Effector memory CD8-positive, alpha-beta T cell (primary cell): ENCODE data around the gene CPED1.
"Not testable (repeated sequence)": the region's sequence is repeated elsewhere in the genome, so short reads cannot be mapped to it uniquely, and the experiment has no call there.

Source experiments
- ATAC-seq: fragments of 150-1000 bp; cut with Tn5 transposase; replicated peaks from 2 replicates; pipeline ENCODE4 v1.10.0; 2021; ENCODE audit warnings: mild to moderate bottlenecking, moderate library complexity
- DNase-seq, 3 experiments: peaks; one replicate each; pipeline ENCODE4 v3.0.0; 2021
- H3K27ac Mint-ChIP-seq, 2 donors: one replicate each; pipeline ENCODE4 v1.8.0; 2022; ENCODE audit warnings: mild to moderate bottlenecking in 2 of 2, mixed read lengths in 2 of 2, moderate library complexity in 2 of 2
- H3K27me3 Mint-ChIP-seq, 2 donors: one replicate each; pipeline ENCODE4 v1.8.0; 2022; ENCODE audit warnings: mixed read lengths in 2 of 2
- H3K36me3 Mint-ChIP-seq: one replicate; pipeline ENCODE4 v1.8.0; 2022; ENCODE audit warnings: mild to moderate bottlenecking, moderate library complexity, mixed read lengths; ENCODE audit not compliant: insufficient read depth
- H3K4me1 Mint-ChIP-seq, 2 donors: one replicate each; pipeline ENCODE4 v1.8.0; 2022; ENCODE audit warnings: low read depth in 2 of 2, mixed read lengths in 2 of 2
- H3K4me3 Mint-ChIP-seq, 2 donors: one replicate each; pipeline ENCODE4 v1.8.0; 2022; ENCODE audit warnings: mild to moderate bottlenecking in 2 of 2, mixed read lengths in 2 of 2, moderate library complexity in 2 of 2
- H3K9me3 Mint-ChIP-seq, 2 donors: one replicate each; pipeline ENCODE4 v1.8.0; 2022; ENCODE audit warnings: mixed read lengths in 2 of 2

The CPED1 gene

DNA sequence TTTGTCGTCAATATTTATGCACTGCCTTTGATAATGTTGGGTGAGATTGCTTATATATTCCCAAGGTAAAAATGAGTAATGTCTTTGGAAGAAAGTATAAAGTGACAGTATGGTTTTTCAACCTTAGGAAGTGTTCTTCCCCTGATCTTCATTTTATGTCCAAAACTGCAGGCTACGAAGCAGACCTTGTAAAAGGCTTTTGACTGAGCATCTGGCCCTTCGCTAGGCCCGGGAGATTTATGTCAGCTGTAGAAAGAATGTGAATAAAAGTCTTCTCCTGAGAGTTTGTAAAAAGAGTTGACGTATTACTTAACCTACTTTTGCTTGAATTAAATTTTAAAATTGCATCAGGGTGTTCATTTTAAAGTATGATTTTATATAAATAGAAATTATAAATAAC lies 116.8 kb downstream of the CPED1 start:
- Mint-ChIP-seq H3K36me3 (no peaks in the 10 kb centered on the region), H3K27me3 (peaks cover 27 to 39% of the 10 kb centered on the region in 2 donors), H3K9me3 (no peaks in the 10 kb centered on the region), H3K4me3 (no peak overlapping the region), H3K4me1 (no peaks in the 10 kb centered on the region), H3K27ac (no peak overlapping the region)
- DNase-seq (no peak), ATAC-seq (no peak)

DNA sequence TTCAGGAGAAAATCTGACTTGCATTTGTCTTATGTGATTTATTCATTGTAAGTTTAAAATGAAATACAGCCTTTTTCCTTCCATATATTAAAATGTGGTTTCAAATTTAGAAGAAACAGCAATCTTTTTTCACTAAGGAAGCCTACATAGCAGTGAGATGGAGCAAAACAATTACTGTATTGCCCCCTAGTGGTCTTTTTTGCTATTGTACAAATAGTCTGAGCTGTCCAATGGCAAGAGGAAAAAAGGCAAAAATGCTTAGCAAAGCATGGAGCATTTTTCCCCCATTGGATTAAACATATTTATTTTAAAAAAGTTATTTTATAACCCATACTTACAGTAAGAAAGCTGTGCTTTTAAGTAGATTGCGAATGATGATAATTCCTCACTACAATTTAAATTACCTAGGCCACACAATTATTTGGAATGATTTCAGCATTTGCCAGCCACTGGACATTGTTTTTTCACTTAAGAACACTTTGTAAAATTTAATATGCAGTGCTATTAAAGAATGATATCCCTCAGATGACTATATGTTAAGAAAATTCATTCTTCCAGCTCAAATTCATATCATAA lies 119.5 kb downstream of the CPED1 start:
- ATAC-seq (peak; percentile 83), DNase-seq (peak in 1 of 3 experiments; percentile 3)
- no peaks in the 10 kb centered on the region for H3K4me1 Mint-ChIP-seq
- H3K27me3 Mint-ChIP-seq, result peaks cover 17 to 21% of the 10 kb centered on the region in 2 donors
- no peaks in the 10 kb centered on the region for H3K9me3 Mint-ChIP-seq
- H3K36me3 Mint-ChIP-seq, result no peaks in the 10 kb centered on the region
- H3K27ac Mint-ChIP-seq, result no peak overlapping the region
- no peak overlapping the region for H3K4me3 Mint-ChIP-seq

DNA sequence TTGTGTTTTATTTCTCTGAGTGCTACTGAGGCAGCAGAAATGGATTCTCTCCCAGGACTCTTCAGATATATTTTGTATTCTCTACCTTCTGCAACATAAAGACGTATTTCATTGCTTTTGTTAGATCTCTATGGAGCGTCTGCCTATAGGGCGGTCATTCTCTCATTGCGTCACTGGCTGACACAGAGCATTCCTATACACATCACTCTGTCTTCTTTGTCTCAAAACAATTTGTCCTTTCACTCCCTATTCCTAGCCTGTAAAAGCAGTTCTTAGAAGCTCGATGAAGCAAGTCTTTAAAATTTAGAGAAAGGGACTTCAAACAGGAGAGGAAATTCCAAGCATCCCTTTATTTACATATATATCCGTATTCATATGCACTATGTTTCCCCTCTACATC lies 120.6 kb downstream of the CPED1 start:
- ATAC-seq (no peak), DNase-seq (no peak)
- Mint-ChIP-seq H3K4me3 (no peak overlapping the region), H3K27ac (no peak overlapping the region), H3K4me1 (no peaks in the 10 kb centered on the region), H3K9me3 (no peaks in the 10 kb centered on the region), H3K36me3 (no peaks in the 10 kb centered on the region), H3K27me3 (peaks cover 8 to 13% of the 10 kb centered on the region in 2 donors)

DNA sequence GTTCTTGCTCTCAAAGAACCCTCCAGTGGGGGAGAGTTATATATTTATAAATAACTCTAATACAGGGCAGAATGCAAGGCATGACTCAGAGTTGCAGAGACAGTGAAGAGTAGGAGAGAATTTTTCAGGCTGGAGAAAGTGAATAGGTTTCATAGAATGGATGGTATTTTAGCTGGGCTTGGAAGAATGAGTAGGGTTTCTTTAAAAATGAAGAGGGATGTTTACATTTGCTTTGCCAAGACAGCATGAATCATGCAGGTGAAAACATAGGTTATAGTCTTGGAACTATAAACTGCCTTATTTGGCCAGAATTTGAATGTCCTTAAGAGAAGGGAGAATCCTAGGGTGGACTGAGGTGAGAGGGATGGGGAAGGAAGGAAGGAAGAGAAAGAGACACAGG lies 124.8 kb downstream of the CPED1 start:
- DNase-seq (no peak), ATAC-seq (no peak)
- Mint-ChIP-seq H3K36me3 (no peaks in the 10 kb centered on the region), H3K27me3 (peaks cover 8 to 13% of the 10 kb centered on the region in 2 donors), H3K27ac (no peak overlapping the region), H3K4me1 (no peaks in the 10 kb centered on the region), H3K9me3 (no peaks in the 10 kb centered on the region), H3K4me3 (no peak overlapping the region)

DNA sequence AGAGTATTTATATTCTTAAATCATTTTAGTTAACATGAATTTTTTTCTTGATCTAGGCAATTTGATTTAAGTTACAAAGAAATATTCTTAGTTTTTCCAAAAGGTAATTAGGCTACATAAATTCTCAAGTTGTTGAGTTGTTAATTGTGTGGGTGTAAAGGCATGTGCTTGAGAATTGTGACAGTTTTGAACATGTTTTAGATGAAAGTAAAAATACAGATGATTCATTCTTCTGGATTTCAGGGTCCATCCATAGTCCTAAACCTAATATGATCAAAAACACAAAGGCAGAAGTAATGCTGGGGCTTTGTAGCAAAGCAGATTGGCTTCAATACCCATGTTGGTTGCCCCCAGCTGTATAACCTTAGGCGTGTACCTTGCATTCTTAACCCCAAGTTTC lies 127.9 kb downstream of the CPED1 start:
- Mint-ChIP-seq H3K9me3 (no peaks in the 10 kb centered on the region), H3K4me3 (no peak overlapping the region), H3K27ac (no peak overlapping the region), H3K27me3 (peaks cover 5 to 8% of the 10 kb centered on the region in 2 donors), H3K36me3 (no peaks in the 10 kb centered on the region), H3K4me1 (no peaks in the 10 kb centered on the region)
- ATAC-seq (no peak), DNase-seq (no peak)

DNA sequence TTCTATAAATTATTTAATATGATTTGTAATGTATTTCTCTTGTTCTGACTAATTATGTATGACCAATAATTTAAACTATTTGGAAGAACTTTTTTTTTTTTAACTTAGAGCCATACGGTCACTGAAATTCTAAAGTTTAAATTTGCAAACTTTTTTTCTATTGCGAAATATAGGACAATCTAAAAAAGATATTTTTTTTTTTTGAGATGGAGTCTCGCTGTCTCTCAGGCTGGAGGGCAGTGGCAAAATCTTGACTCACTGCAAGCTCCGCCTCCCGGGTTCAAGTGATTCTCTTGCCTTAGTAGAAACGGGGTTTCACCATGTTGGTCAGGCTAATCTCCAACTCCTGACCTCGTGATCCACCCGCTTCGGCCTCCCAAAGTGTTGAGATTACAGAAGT lies 130.5 kb downstream of the CPED1 start:
- ATAC-seq, result no peak
- H3K4me3 Mint-ChIP-seq, result no peak overlapping the region
- H3K9me3 Mint-ChIP-seq, result no peaks in the 10 kb centered on the region
- DNase-seq, result no peak
- no peaks in the 10 kb centered on the region for H3K4me1 Mint-ChIP-seq
- no peak overlapping the region for H3K27ac Mint-ChIP-seq
- H3K36me3 Mint-ChIP-seq, result no peaks in the 10 kb centered on the region
- H3K27me3 Mint-ChIP-seq, result peaks cover 5 to 8% of the 10 kb centered on the region in 2 donors

DNA sequence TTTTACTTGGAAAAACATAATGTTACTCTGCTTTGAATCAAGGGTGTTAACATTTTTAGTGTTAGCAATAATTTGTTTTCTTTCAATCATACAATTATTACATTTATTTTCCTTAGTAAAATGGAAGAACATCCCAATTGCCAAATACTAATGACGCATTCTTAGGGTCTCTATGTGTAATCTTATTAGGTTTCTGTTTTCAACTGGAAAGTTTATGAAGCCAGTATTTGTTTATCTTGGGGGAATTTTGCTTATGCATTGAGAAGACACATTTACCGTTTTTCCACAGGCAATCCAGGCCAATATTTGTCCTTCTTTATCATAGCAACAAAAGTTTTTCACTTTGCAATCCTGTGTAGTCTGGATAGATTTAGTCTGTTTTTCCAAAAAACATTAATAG lies 134.5 kb downstream of the CPED1 start:
- H3K27ac Mint-ChIP-seq, result no peak overlapping the region

DNA sequence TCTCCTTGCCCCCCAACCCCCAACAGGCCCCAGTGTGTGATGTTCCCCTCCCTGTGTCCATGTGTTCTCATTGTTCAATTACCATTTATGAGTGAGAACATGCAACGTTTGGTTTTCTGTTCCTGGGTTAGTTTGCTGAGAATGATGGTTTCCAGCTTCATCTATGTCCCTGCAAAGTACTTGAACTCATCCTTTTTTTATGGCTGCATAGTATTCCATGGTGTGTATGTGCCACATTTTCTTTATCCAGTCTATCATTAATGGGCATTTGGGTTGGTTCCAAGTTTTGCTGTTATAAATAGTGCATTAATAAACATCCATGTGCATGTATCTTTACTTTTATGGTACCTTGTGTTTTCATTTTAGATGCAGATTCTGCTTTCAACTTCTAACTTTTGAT lies 136.9 kb downstream of the CPED1 start:
- not testable (repeated sequence) for H3K4me3 Mint-ChIP-seq, H3K4me1 Mint-ChIP-seq, H3K27ac Mint-ChIP-seq, DNase-seq, H3K36me3 Mint-ChIP-seq, H3K9me3 Mint-ChIP-seq, H3K27me3 Mint-ChIP-seq, ATAC-seq

More for the DNA sequence above, 134.5 kb downstream of the CPED1 start:
- Mint-ChIP-seq H3K9me3 (no peaks in the 10 kb centered on the region), H3K4me1 (no peaks in the 10 kb centered on the region), H3K4me3 (no peak overlapping the region), H3K27me3 (peaks cover 0 to 6% of the 10 kb centered on the region in 2 donors), H3K36me3 (no peaks in the 10 kb centered on the region)
- no peak for ATAC-seq
- no peak for DNase-seq

DNA sequence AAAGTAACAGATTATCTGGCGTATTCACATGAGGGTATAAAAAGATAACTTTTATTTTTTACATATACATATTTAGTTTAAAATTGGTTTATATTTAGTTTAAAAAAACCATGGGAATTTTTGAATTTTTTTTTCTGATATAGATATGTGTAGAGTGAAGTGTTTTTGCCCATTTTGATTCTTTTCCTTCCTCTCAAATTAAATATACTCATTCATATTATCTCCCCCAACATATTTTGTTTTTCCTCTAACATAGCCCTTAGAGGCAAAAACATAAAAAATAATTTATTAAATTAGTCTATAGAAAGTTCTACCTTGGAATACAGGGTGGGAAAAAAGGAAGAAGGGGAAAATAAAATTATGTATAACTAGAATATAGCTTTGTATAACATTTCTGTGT lies 137.7 kb downstream of the CPED1 start:
- no peak for ATAC-seq
- Mint-ChIP-seq H3K4me1 (no peaks in the 10 kb centered on the region), H3K4me3 (no peak overlapping the region), H3K36me3 (no peaks in the 10 kb centered on the region), H3K27me3 (peaks cover 0 to 6% of the 10 kb centered on the region in 2 donors), H3K27ac (no peak overlapping the region), H3K9me3 (no peaks in the 10 kb centered on the region)
- DNase-seq, result no peak

DNA sequence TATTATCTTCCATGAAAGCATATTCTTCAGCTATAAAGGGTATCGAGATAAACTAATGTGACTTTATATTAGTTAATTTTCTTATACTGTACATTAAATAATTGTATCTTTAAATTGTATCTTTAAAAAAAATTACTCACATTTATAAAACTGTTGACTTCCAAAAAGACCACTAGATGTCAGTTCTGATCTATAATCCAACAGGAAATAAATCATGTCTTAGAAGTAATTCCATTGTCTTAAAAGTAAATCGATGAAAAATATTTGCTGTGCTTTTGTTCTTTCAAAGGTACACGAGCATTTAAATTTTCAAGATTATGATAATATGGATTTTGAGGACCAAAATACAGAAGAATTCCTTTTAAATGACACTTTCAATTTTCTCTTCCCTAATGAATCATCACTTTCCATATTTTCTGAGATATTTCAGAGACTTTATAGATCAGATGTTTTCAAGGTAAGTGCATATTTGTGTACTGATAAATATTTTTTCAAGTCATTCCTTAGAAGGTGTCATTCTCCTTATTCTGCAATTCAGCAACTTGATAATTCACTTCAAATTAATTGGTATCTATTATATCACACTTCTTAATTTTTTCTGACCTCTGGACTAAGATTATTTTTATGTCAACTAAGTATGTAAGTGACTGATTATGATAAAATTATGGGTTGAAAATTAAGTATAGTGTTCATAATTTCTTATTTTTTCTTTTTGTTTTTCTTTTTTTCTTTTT lies 138.5 kb downstream of the CPED1 start:
- H3K9me3 Mint-ChIP-seq, result no peaks in the 10 kb centered on the region
- ATAC-seq, result no peak
- H3K4me1 Mint-ChIP-seq, result no peaks in the 10 kb centered on the region
- no peak overlapping the region for H3K4me3 Mint-ChIP-seq
- peaks cover 0 to 6% of the 10 kb centered on the region in 2 donors for H3K27me3 Mint-ChIP-seq
- no peaks in the 10 kb centered on the region for H3K36me3 Mint-ChIP-seq
- H3K27ac Mint-ChIP-seq, result no peak overlapping the region
- no peak for DNase-seq

DNA sequence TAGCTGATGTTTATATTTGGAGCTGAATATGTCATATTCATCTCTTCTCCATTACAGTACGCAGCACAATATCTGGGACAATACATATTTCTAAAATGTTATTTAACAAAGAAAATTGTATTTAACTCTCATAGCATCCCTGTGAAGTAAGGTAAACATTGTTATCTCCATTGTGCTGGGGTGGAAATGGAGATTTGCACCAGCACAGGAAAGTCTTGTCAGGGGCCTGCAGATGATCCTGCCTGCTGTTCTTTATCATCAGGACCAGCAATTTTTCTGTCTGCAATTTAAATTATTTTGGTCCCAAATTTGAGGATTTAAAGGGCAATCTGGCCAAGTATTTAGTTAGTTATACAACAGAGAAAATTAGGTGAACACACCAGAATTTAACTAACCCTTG lies 144.4 kb downstream of the CPED1 start:
- H3K27me3 Mint-ChIP-seq, result peaks cover 0 to 10% of the 10 kb centered on the region in 2 donors
- DNase-seq (no peak), ATAC-seq (no peak)
- no peak overlapping the region for H3K27ac Mint-ChIP-seq
- H3K4me3 Mint-ChIP-seq, result no peak overlapping the region
- no peaks in the 10 kb centered on the region for H3K4me1 Mint-ChIP-seq
- H3K36me3 Mint-ChIP-seq, result no peaks in the 10 kb centered on the region
- no peaks in the 10 kb centered on the region for H3K9me3 Mint-ChIP-seq

DNA sequence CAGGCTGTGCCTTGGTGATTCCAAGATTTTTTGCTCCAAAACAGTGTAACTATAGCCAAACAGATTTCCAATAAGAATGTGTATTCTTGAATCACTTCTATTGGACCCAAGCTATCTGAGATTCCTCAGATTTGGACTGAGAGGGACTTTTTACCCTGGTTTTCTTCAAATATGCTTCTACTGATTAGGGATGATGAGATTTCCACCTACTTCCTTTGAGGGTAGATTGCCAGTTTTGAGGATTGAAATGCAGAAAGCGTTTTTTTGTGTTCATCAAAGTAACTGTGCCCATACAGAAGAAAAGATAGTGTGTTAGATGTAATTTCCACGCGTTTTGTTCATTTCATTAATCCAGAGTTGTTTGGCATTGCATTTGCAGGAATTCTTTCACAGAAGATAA lies 144.9 kb downstream of the CPED1 start:
- Mint-ChIP-seq H3K4me3 (no peak overlapping the region), H3K36me3 (no peaks in the 10 kb centered on the region), H3K4me1 (no peaks in the 10 kb centered on the region), H3K27me3 (peaks cover 0 to 10% of the 10 kb centered on the region in 2 donors), H3K27ac (no peak overlapping the region), H3K9me3 (no peaks in the 10 kb centered on the region)
- DNase-seq, result no peak
- no peak for ATAC-seq

DNA sequence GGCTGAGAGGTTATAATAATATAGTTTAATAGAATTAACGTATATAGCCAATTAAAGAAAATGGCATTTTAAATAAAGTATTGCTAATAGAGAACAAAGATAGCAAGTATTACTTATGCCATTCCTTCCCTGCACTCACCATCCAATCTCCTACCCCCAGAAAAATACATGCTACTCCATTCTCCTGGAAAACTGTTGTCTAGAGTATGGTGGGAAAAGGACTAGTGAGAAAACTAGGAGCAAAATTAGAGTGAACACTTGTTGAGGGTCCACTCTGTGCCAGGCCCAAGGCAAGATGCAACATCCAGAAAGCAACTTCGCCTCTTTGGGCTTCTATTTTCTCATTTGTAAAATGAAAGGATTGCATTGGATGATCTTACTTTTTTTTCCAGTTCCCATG lies 149.1 kb downstream of the CPED1 start:
- no peak overlapping the region for H3K27ac Mint-ChIP-seq
- peaks cover 0 to 3% of the 10 kb centered on the region in 2 donors for H3K4me1 Mint-ChIP-seq
- no peaks in the 10 kb centered on the region for H3K36me3 Mint-ChIP-seq
- peaks cover 10 to 11% of the 10 kb centered on the region in 2 donors for H3K27me3 Mint-ChIP-seq
- ATAC-seq (no peak), DNase-seq (no peak)
- H3K4me3 Mint-ChIP-seq, result no peak overlapping the region
- H3K9me3 Mint-ChIP-seq, result no peaks in the 10 kb centered on the region

DNA sequence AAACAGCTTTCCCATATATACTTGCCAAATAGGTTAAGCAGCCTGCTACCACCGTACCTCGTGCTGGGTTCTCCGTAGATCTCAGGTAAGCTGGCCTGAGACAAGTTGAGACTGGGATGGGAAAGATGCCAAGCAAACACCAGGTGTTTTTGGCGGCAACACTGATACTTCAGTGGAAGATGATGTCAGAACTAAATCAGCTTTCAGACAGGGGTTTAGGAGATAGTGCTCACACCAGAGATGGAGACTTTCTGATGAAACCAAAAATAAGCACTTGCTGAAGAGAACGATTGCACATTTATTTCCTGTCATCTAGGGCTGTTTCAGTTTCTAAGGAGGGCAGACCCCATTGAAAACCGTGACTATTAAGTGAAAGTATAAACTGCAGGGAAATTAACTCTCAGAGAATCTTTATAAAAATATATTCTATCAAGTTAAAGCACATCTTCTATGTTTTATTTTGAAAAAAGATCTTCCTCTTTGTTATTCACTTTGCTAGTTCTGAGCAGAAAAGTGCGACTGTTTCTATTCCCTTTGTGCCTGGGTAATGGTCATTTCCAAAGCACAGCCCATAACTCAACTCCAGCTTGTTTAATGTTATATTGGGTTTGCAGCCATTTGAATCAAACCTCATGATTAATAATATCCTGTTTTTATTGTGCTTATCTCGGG lies 149.9 kb downstream of the CPED1 start:
- H3K9me3 Mint-ChIP-seq, result no peaks in the 10 kb centered on the region
- no peak overlapping the region for H3K27ac Mint-ChIP-seq
- ATAC-seq, result peak; percentile 41
- no peaks in the 10 kb centered on the region for H3K36me3 Mint-ChIP-seq
- H3K27me3 Mint-ChIP-seq, result peaks cover 10 to 11% of the 10 kb centered on the region in 2 donors
- DNase-seq, result no peak
- peak overlapping the region in 1 of 2 donors; percentile 2 for H3K4me3 Mint-ChIP-seq
- peaks cover 0 to 3% of the 10 kb centered on the region in 2 donors for H3K4me1 Mint-ChIP-seq
